Stimulated activated memory B cell treated with anti-CD40 and anti-IgM and Interleukin-4, amounts not matched to agents 10 μg/mL and 1 μg/mL and 100 μg/mL, for 72 hours (primary cell): ENCODE results near the gene LEAP2.
A peak's percentile ranks its signal among the peaks of the same experiment; 100 is the strongest.

ENCODE experiments used
- ATAC-seq: fragments of 150-1000 bp; cut with Tn5 transposase; 2 replicates; pipeline ENCODE4 v1.10.0; 2021
- H3K27ac Mint-ChIP-seq: one replicate; pipeline ENCODE4 v1.8.0; 2022; ENCODE audit warnings: mild to moderate bottlenecking, mixed read lengths
- H3K27me3 Mint-ChIP-seq: one replicate; pipeline ENCODE4 v1.8.0; 2022; ENCODE audit warnings: mixed read lengths
- H3K36me3 Mint-ChIP-seq: one replicate; pipeline ENCODE4 v1.8.0; 2022; ENCODE audit warnings: mixed read lengths
- H3K4me1 Mint-ChIP-seq: one replicate; pipeline ENCODE4 v1.8.0; 2022; ENCODE audit warnings: mixed read lengths
- H3K4me3 Mint-ChIP-seq: one replicate; pipeline ENCODE4 v1.8.0; 2022; ENCODE audit warnings: mild to moderate bottlenecking, moderate library complexity, mixed read lengths
- H3K9me3 Mint-ChIP-seq: one replicate; pipeline ENCODE4 v1.8.0; 2022; ENCODE audit warnings: mixed read lengths

Gene LEAP2

DNA sequence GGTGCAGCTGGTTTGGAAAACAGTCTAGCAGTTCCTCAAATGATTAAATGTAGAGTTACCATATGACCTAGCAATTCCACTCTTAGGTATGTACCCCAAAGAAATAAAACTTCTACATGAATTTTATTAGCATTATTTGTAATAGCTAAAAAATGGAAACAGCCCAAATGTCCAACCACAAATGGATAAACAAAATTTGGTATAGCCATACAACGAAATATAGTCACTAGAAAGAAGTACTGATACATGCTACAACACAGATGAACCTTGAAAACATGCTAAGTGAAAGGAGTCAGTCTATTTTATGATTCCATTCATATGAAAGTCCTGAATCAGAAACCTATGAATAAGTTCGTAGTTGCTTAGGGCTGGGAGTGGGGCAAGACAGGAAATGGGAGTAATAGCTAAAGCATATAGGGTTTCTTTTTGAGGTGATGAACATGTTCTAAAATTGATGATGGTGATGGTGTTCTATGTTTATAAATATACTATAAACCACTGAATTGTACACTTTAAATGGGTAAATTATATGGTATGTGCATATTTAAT is 13.5 kb upstream of the LEAP2 start:
- no peak for ATAC-seq
- H3K36me3 Mint-ChIP-seq: no peaks in the 10 kb centered on the region
- no peaks in the 10 kb centered on the region for H3K4me1 Mint-ChIP-seq
- H3K27ac Mint-ChIP-seq: no peak overlapping the region
- peaks cover 22% of the 10 kb centered on the region for H3K27me3 Mint-ChIP-seq
- H3K9me3 Mint-ChIP-seq: peaks cover 2% of the 10 kb centered on the region
- H3K4me3 Mint-ChIP-seq: no peak overlapping the region

- Mint-ChIP-seq H3K4me1 (peaks cover 2% of the 10 kb centered on the region), H3K27ac (no peak overlapping the region), H3K9me3 (peaks cover 2% of the 10 kb centered on the region), H3K27me3 (peaks cover 14% of the 10 kb centered on the region), H3K4me3 (no peak overlapping the region), H3K36me3 (no peaks in the 10 kb centered on the region)
- ATAC-seq: no peak
Measured at GRCh38 chr5:132860742-132861141, 12.7 kb upstream of the LEAP2 start.

DNA sequence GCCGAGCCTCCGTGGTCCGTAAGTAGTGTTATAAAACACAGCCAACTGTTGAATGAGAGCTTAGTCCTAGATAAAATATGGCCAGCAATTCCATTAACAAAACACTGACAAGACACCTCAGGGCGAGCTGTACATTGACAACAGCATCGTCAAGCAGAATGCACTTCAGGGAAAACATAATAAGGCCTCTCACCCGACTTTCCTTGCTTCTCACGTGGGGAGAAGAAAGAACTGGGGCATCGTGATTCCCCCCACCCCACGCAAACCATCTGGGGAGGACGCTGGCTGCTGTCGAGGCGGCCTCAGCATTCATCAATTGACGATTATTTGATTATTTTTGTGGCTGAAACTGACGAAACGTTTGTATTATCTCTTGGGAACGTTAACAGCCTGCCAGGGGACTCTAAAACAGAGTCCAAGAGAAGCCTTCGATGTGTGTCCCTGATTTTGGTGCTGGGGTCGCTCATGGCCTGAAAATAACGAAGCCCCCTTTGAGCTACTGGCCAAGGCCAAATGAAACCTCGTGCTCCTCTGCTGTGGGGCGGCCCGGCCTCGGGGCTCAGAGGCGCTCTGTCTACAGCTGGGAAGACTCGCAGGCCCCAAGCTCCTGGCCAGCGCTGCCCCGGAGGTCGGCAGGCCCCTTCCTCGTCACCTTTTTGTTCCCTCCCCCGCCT is 7.7 kb upstream of the LEAP2 start:
- H3K36me3 Mint-ChIP-seq: peaks cover under 1% of the 10 kb centered on the region

DNA sequence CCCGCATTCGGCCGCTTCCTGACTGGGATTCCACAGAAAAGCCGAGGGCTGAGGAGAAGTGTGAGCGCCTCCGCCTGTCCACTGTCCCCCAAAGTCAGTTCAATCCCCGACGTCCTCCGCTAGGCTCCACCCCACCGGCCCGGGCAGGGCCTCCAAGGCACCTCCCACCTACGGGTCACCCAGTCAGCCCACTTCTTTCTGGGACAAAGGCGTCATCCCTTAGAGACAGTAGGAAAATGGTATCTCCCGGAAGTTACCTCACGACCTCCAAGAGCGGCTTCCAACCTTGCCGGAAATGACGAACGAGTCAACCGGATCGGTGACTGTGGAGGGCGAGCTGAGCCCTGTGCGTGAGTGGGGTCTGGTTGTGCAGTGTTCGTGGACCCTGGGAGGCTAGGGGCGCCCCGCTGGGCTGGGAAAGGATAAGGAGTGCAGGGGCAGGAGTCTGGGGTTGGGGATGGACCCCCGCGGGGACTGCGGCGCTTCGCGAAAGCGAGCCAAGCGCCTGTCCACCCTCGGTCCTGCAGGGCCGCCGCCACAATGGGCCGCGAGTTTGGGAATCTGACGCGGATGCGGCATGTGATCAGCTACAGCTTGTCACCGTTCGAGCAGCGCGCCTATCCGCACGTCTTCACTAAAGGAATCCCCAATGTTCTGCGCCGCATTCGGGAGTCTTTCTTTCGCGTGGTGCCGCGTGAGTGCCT is 7.0 kb upstream of the LEAP2 start, which contains the start of the genes GDF9 and UQCRQ:
TSS of gene GDF9 (minus strand) at position 128 of the 704 bp plus-strand sequence. CDS start 1,936 bp downstream, outside the sequence.
TSS of gene UQCRQ (plus strand) at position 301 of the 704 bp plus-strand sequence. CDS start at position 541, 240 bp downstream.
- Mint-ChIP-seq H3K9me3 (no peaks in the 10 kb centered on the region), H3K36me3 (peaks cover 5% of the 10 kb centered on the region), H3K4me1 (peaks cover 23% of the 10 kb centered on the region), H3K27me3 (no peaks in the 10 kb centered on the region), H3K27ac (peak within 1 kb of the TSS; percentile 95), H3K4me3 (peak within 1 kb of the TSS; percentile 96)
- peak; percentile 100 for ATAC-seq

More for the DNA sequence above, 7.7 kb upstream of the LEAP2 start:
- peak overlapping the region; percentile 95 for H3K27ac Mint-ChIP-seq
- peak overlapping the region; percentile 96 for H3K4me3 Mint-ChIP-seq
- no peaks in the 10 kb centered on the region for H3K9me3 Mint-ChIP-seq
- peaks cover 23% of the 10 kb centered on the region for H3K4me1 Mint-ChIP-seq
- peak; percentile 50 for ATAC-seq
- no peaks in the 10 kb centered on the region for H3K27me3 Mint-ChIP-seq

GRCh38 chr5:132867046-132867451 is 6.4 kb upstream of the LEAP2 start:
- peak; percentile 35 for ATAC-seq
- H3K4me1 Mint-ChIP-seq: peaks cover 23% of the 10 kb centered on the region
- peak overlapping the region; percentile 96 for H3K4me3 Mint-ChIP-seq

GRCh38 chr5:132868754-132869153 is 4.7 kb upstream of the LEAP2 start:
- Mint-ChIP-seq H3K27me3 (no peaks in the 10 kb centered on the region), H3K27ac (peak overlapping the region; percentile 95), H3K9me3 (no peaks in the 10 kb centered on the region), H3K36me3 (peaks cover 16% of the 10 kb centered on the region), H3K4me1 (peaks cover 23% of the 10 kb centered on the region), H3K4me3 (no peak overlapping the region)
- ATAC-seq: no peak

More at GRCh38 chr5:132867046-132867451, 6.4 kb upstream of the LEAP2 start:
- H3K9me3 Mint-ChIP-seq: no peaks in the 10 kb centered on the region
- H3K36me3 Mint-ChIP-seq: peaks cover 7% of the 10 kb centered on the region
- H3K27me3 Mint-ChIP-seq: no peaks in the 10 kb centered on the region
- H3K27ac Mint-ChIP-seq: peak overlapping the region; percentile 95

DNA sequence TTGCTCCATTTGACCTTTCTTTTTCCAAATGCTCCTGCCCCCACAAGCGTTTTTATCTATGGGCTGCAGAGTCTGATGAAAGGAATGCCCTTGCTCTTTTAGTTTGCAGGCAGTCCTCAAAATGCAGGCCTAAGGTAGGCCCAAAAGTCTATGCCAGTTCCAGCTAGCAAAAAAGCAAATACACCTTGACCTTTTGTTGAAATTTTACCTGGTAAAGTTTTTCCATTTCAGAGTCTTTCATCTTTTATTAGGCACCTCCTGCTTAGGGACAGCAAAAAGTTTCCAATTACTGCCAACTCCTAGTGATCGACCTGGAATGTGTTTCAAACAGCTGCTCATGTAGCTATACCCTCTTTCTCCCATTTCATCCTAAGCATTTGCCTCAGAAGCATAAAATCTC is 2.7 kb upstream of the LEAP2 start:
- Mint-ChIP-seq H3K27ac (no peak overlapping the region), H3K27me3 (no peaks in the 10 kb centered on the region), H3K9me3 (no peaks in the 10 kb centered on the region), H3K4me1 (peaks cover 21% of the 10 kb centered on the region), H3K36me3 (peaks cover 16% of the 10 kb centered on the region), H3K4me3 (no peak overlapping the region)
- no peak for ATAC-seq

DNA sequence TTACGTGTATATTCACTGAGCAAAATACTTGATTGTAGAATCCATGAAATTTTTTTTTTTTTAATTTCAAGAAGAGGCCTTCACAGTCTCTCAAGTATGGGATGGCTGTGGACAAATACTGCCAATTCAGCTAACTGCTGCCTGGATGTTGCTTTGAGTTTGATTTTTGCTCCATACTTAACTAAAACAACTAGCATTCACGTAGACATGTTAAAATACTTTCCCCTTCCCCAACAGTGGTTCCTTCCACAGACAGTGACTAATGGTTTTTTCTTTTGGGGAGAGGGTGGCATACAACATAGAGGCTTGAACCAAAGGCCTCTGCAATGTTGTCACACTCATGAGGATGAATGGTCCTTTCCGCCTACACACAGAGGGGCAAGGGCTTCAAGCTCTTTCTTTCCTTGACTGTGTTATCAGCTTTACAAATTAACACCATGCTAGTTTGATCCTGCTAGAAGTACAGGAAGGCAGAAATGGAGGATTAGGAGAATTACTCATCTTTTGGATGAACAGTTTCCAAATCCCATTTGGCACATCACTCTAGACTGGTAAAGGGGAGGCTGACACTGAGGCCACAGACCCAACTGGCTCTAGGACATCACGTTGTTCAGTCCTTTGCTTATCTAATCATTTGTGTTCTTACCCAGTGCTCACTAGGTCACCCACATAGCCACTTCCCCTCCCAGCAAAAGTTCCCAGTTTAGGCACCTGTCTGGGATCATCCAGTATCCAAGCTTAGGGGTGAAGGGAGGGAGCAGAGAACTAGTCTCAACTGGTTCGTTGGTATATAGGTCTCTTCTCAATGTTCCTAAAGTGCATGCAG is 1.8 kb upstream of the LEAP2 start:
- Mint-ChIP-seq H3K27me3 (no peaks in the 10 kb centered on the region), H3K4me3 (no peak overlapping the region), H3K27ac (no peak overlapping the region), H3K4me1 (peaks cover 13% of the 10 kb centered on the region), H3K9me3 (no peaks in the 10 kb centered on the region), H3K36me3 (peaks cover 16% of the 10 kb centered on the region)
- ATAC-seq: no peak

DNA sequence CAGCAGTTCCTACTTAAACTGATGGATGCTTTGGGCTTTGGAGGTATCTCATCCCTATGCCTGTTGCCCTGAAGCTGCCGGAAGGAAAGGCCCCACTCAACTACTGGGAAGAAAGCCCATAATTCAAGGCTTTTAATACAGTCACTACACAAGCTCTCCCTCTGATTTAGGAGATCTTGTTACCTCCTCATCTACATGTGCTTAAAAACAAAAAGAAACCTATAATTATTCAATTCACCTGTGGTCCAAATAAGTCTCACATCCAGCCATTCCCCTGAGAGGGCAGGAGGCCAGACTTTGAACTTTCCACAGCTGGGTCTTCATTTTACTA is 715 bp upstream of the LEAP2 start:
- no peaks in the 10 kb centered on the region for H3K9me3 Mint-ChIP-seq
- H3K27ac Mint-ChIP-seq: peak overlapping the region; percentile 22
- no peak for ATAC-seq
- no peaks in the 10 kb centered on the region for H3K27me3 Mint-ChIP-seq
- H3K4me1 Mint-ChIP-seq: peaks cover 5% of the 10 kb centered on the region
- H3K36me3 Mint-ChIP-seq: peaks cover 16% of the 10 kb centered on the region
- no peak overlapping the region for H3K4me3 Mint-ChIP-seq

- Mint-ChIP-seq H3K9me3 (no peaks in the 10 kb centered on the region), H3K36me3 (peaks cover 24% of the 10 kb centered on the region), H3K4me3 (no peak overlapping the region), H3K4me1 (no peaks in the 10 kb centered on the region), H3K27ac (no peak overlapping the region), H3K27me3 (no peaks in the 10 kb centered on the region)
- no peak for ATAC-seq
Measured at GRCh38 chr5:132873930-132874271, 433 bp downstream of the LEAP2 start.

DNA sequence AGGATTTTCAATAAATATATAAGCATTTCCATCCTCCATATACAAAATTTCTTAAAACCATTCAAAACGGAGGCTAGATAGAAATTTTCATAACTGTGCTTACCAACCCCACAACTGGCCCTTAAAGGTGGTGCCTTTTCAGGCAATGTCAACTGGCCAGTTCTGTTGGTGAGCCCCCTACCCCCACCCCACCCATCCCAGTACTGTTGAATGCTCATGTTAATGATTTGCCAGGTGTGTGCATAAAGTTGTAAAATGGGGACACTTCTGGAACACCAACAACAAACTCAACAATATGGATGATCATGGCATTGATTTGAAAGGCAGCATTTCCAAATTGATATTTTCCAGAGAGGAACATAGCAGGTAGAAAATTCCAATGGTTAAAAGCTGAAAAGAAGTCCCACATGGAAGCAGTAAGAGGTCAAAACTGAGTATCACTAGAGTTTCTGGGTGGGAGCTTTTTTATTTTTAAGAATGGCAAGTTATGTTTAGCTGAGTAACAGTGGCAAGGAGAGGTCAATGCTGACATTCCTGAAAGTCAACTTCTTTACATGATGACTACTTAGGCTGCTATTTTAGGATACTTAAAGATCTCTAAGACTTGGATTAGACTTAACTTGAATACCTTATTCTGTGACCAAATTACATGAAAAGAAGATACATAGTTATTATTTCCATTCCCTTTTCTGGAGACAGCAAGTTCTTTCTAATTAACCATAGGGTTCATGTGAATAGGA is 2.7 kb downstream of the LEAP2 start:
- H3K4me3 Mint-ChIP-seq: no peak overlapping the region
- no peak overlapping the region for H3K27ac Mint-ChIP-seq
- H3K36me3 Mint-ChIP-seq: peaks cover 29% of the 10 kb centered on the region
- no peak for ATAC-seq
- H3K27me3 Mint-ChIP-seq: no peaks in the 10 kb centered on the region
- no peaks in the 10 kb centered on the region for H3K4me1 Mint-ChIP-seq
- H3K9me3 Mint-ChIP-seq: no peaks in the 10 kb centered on the region

DNA sequence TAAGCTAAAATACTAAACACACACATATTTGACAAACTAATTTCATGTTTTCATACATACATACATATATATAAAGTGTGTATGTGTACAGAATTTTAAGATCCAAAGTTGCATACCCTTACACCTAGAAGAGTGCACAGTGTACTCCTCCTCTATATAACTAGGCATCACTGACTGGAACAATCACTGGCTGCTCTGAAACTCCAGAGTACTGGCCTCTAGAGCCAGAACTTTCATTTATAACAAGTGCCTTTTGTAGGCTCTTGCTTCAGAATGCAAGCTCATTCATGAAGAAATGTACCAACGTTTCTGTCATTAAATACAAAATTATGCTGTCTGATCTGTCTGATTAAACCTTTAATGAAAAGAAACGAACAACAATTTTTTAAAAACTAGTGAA is 4.0 kb downstream of the LEAP2 start:
- Mint-ChIP-seq H3K36me3 (peaks cover 22% of the 10 kb centered on the region), H3K9me3 (no peaks in the 10 kb centered on the region), H3K27me3 (no peaks in the 10 kb centered on the region), H3K27ac (no peak overlapping the region), H3K4me3 (no peak overlapping the region), H3K4me1 (no peaks in the 10 kb centered on the region)
- no peak for ATAC-seq

- Mint-ChIP-seq H3K4me3 (no peak overlapping the region), H3K9me3 (no peaks in the 10 kb centered on the region), H3K4me1 (no peaks in the 10 kb centered on the region), H3K36me3 (peaks cover 21% of the 10 kb centered on the region), H3K27me3 (no peaks in the 10 kb centered on the region), H3K27ac (no peak overlapping the region)
- no peak for ATAC-seq
Measured at GRCh38 chr5:132877938-132878337, 4.5 kb downstream of the LEAP2 start.

DNA sequence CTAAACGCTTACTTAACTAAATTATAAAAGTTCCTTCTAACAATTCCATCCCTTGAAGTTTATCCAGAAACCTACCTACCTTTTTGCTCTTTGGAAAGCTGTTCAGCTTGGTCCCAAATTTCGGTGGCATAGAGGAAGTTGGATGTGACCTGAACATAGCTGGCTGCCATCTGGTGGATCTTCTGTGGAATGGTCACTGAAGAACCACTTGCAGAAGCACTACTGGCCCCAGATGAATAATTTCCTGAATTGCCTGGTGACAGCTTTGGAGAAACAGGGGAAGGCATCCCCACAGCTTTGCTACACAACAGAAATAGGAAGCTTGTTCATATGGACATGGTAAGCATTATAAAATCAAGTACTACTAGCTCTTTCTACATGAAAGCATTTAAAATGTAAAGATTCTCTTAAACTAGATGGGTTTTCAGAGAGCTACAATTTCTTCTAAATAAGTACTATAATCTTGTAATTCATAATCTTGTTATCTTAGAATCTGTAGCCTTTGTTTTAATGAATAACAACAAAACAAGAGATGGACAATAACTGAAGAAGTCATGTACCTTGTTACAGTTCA is 9.9 kb downstream of the LEAP2 start:
- no peak overlapping the region for H3K27ac Mint-ChIP-seq
- H3K36me3 Mint-ChIP-seq: peaks cover 53% of the 10 kb centered on the region
- H3K4me3 Mint-ChIP-seq: no peak overlapping the region
- H3K4me1 Mint-ChIP-seq: peaks cover 16% of the 10 kb centered on the region
- no peak for ATAC-seq
- no peaks in the 10 kb centered on the region for H3K27me3 Mint-ChIP-seq
- H3K9me3 Mint-ChIP-seq: no peaks in the 10 kb centered on the region
